GM18505 (cell line): ENCODE data around the gene TFPI.
"Not testable (repeated sequence)": the region's sequence is repeated elsewhere in the genome, so short reads cannot be mapped to it uniquely, and the experiment has no call there.

ENCODE experiments used
- ATAC-seq: cut with Tn5 transposase; IDR thresholded peaks from one replicate; pipeline ENCODE4 v1.9.1; 2021; ENCODE audit not compliant: unreplicated experiment
- POLR2A ChIP-seq: IDR thresholded peaks from 4 replicates; pipeline ENCODE4 v1.6.1; 2011; ENCODE audit warnings: borderline replicate concordance; ENCODE audit not compliant: insufficient read depth, insufficient read length; ENCODE audit errors: extremely low read depth

Gene TFPI

GRCh38 chr2:187546762-187547333, 7.4 kb downstream of the TFPI start:
- TF ChIP-seq POLR2A, result no peak
- no peak for ATAC-seq

- TF ChIP-seq POLR2A, result no peak
- ATAC-seq, result no peak
Observed at GRCh38 chr2:187545238-187545751, 8.9 kb downstream of the TFPI start.

- ATAC-seq, result no peak
- no peak for TF ChIP-seq POLR2A
Observed at GRCh38 chr2:187544371-187545080, 9.7 kb downstream of the TFPI start.

- ATAC-seq, result no peak
- TF ChIP-seq POLR2A, result no peak
Observed at GRCh38 chr2:187543488-187543887, 10.7 kb downstream of the TFPI start.

- ATAC-seq, result no peak
- TF ChIP-seq POLR2A, result no peak
Observed at GRCh38 chr2:187542123-187542522, 12.1 kb downstream of the TFPI start.

- no peak for TF ChIP-seq POLR2A
- no peak for ATAC-seq
Observed at GRCh38 chr2:187541086-187542085, 12.8 kb downstream of the TFPI start.

- ATAC-seq, result not testable (repeated sequence)
Observed at GRCh38 chr2:187538222-187538621, 16.0 kb downstream of the TFPI start.

- ATAC-seq, result not testable (repeated sequence)
Observed at GRCh38 chr2:187535381-187535780, 18.9 kb downstream of the TFPI start.

GRCh38 chr2:187532333-187533120, 21.7 kb downstream of the TFPI start:
- no peak for TF ChIP-seq POLR2A
- ATAC-seq, result no peak

GRCh38 chr2:187529977-187530721, 24.1 kb downstream of the TFPI start:
- no peak for ATAC-seq
- TF ChIP-seq POLR2A, result no peak

GRCh38 chr2:187529248-187529976, 24.8 kb downstream of the TFPI start:
- ATAC-seq, result no peak

GRCh38 chr2:187528042-187528441, 26.2 kb downstream of the TFPI start:
- ATAC-seq, result no peak
- no peak for TF ChIP-seq POLR2A

More at GRCh38 chr2:187529248-187529976, 24.8 kb downstream of the TFPI start:
- no peak for TF ChIP-seq POLR2A
